Measurements from ENCODE around the gene RNF224. TPM values are rescaled to one million over a fixed set of nuclear protein-coding genes. Genes with fewer than 3 reads are reported as not detected.

RNF224 gene
- total RNA-seq, 1 experiment from 2014 or later, result 0.37 TPM

- H3K9ac ChIP-seq (ENCODE audit: low read length), result no peak overlapping the region
- no peaks in the 10 kb centered on the region for H3K9me2 ChIP-seq (replicated peaks; ENCODE audit: insufficient read depth, low read length)
- H3K79me2 ChIP-seq (ENCODE audit: low read length), result no peaks in the 10 kb centered on the region
- H3K4me3 ChIP-seq (ENCODE audit: low read length), result no peak overlapping the region
- no peak for DNase-seq
- peaks cover 25% of the 10 kb centered on the region for H3K4me1 ChIP-seq (ENCODE audit: low read length)
- no peaks in the 10 kb centered on the region for H3K9me3 ChIP-seq (ENCODE audit: low read length)
- H3K27me3 ChIP-seq (ENCODE audit: low read length), result no peaks in the 10 kb centered on the region
- H2AFZ ChIP-seq (ENCODE audit: low read length), result no peak overlapping the region
- no peak overlapping the region for H3K27ac ChIP-seq (ENCODE audit: low read length)
- H4K20me1 ChIP-seq (ENCODE audit: insufficient read depth, low read depth, low read length), result peaks cover 20% of the 10 kb centered on the region; the same call in 1 of the 2 replicates
- H3K4me2 ChIP-seq (ENCODE audit: low read depth, low read length, poor library complexity, severe bottlenecking), result no peak overlapping the region
- H3K36me3 ChIP-seq (ENCODE audit: insufficient read depth, low read length), result no peaks in the 10 kb centered on the region
These were observed 4.2 kb downstream of the RNF224 start for GRCh38 chr9:137231372-137232039.

- Histone ChIP-seq H3K36me3 (ENCODE audit: insufficient read depth, low read length) (no peaks in the 10 kb centered on the region), H3K4me3 (ENCODE audit: low read length) (no peak overlapping the region), H3K27ac (ENCODE audit: low read length) (no peak overlapping the region), H2AFZ (ENCODE audit: low read length) (no peak overlapping the region), H4K20me1 (ENCODE audit: insufficient read depth, low read depth, low read length) (peaks cover 20% of the 10 kb centered on the region; the same call in 1 of the 2 replicates), H3K4me2 (ENCODE audit: low read depth, low read length, poor library complexity, severe bottlenecking) (no peak overlapping the region), H3K9me2 (replicated peaks; ENCODE audit: insufficient read depth, low read length) (no peaks in the 10 kb centered on the region), H3K9ac (ENCODE audit: low read length) (no peak overlapping the region), H3K9me3 (ENCODE audit: low read length) (no peaks in the 10 kb centered on the region), H3K4me1 (ENCODE audit: low read length) (peaks cover 31% of the 10 kb centered on the region), H3K27me3 (ENCODE audit: low read length) (no peaks in the 10 kb centered on the region), H3K79me2 (ENCODE audit: low read length) (no peaks in the 10 kb centered on the region)
- no peak for DNase-seq
These were observed 4.8 kb downstream of the RNF224 start for GRCh38 chr9:137232101-137232500.

GRCh38 chr9:137232510-137232909 is 5.2 kb downstream of the RNF224 start:
- DNase-seq, result no peak
- H3K79me2 ChIP-seq (ENCODE audit: low read length), result no peaks in the 10 kb centered on the region
- no peaks in the 10 kb centered on the region for H3K9me2 ChIP-seq (replicated peaks; ENCODE audit: insufficient read depth, low read length)
- no peaks in the 10 kb centered on the region for H3K36me3 ChIP-seq (ENCODE audit: insufficient read depth, low read length)
- H3K4me3 ChIP-seq (ENCODE audit: low read length), result no peak overlapping the region
- no peaks in the 10 kb centered on the region for H3K27me3 ChIP-seq (ENCODE audit: low read length)
- no peaks in the 10 kb centered on the region for H3K9me3 ChIP-seq (ENCODE audit: low read length)
- no peak overlapping the region for H3K4me2 ChIP-seq (ENCODE audit: low read depth, low read length, poor library complexity, severe bottlenecking)
- no peak overlapping the region for H3K27ac ChIP-seq (ENCODE audit: low read length)
- peaks cover 22% of the 10 kb centered on the region; the same call in 1 of the 2 replicates for H4K20me1 ChIP-seq (ENCODE audit: insufficient read depth, low read depth, low read length)
- H3K9ac ChIP-seq (ENCODE audit: low read length), result no peak overlapping the region
- H3K4me1 ChIP-seq (ENCODE audit: low read length), result peaks cover 35% of the 10 kb centered on the region
- H2AFZ ChIP-seq (ENCODE audit: low read length), result no peak overlapping the region

GRCh38 chr9:137233143-137233980 is 6.1 kb downstream of the RNF224 start:
- peaks cover 43% of the 10 kb centered on the region for H3K4me1 ChIP-seq (ENCODE audit: low read length)
- H3K27ac ChIP-seq (ENCODE audit: low read length), result no peak overlapping the region
- no peaks in the 10 kb centered on the region for H3K27me3 ChIP-seq (ENCODE audit: low read length)
- no peak for DNase-seq
- peaks cover 30% of the 10 kb centered on the region; the same call in 1 of the 2 replicates for H4K20me1 ChIP-seq (ENCODE audit: insufficient read depth, low read depth, low read length)
- no peak overlapping the region for H3K4me3 ChIP-seq (ENCODE audit: low read length)
- no peaks in the 10 kb centered on the region for H3K79me2 ChIP-seq (ENCODE audit: low read length)
- no peak overlapping the region for H3K4me2 ChIP-seq (ENCODE audit: low read depth, low read length, poor library complexity, severe bottlenecking)
- no peaks in the 10 kb centered on the region for H3K36me3 ChIP-seq (ENCODE audit: insufficient read depth, low read length)
- H2AFZ ChIP-seq (ENCODE audit: low read length), result no peak overlapping the region
- H3K9me3 ChIP-seq (ENCODE audit: low read length), result no peaks in the 10 kb centered on the region
- no peaks in the 10 kb centered on the region for H3K9me2 ChIP-seq (replicated peaks; ENCODE audit: insufficient read depth, low read length)
- no peak overlapping the region for H3K9ac ChIP-seq (ENCODE audit: low read length)

GRCh38 chr9:137234055-137234697 is 6.9 kb downstream of the RNF224 start:
- DNase-seq, result no peak
- no peaks in the 10 kb centered on the region for H3K27me3 ChIP-seq (ENCODE audit: low read length)

GRCh38 chr9:137234758-137235423 is 7.6 kb downstream of the RNF224 start:
- H3K27me3 ChIP-seq (ENCODE audit: low read length), result no peaks in the 10 kb centered on the region
- H3K9me2 ChIP-seq (replicated peaks; ENCODE audit: insufficient read depth, low read length), result no peaks in the 10 kb centered on the region
- peak overlapping the region; percentile 45 for H3K4me3 ChIP-seq (ENCODE audit: low read length)
- no peak overlapping the region for H3K27ac ChIP-seq (ENCODE audit: low read length)
- H3K79me2 ChIP-seq (ENCODE audit: low read length), result no peaks in the 10 kb centered on the region
- no peak overlapping the region for H2AFZ ChIP-seq (ENCODE audit: low read length)
- no peaks in the 10 kb centered on the region for H3K9me3 ChIP-seq (ENCODE audit: low read length)
- H3K4me2 ChIP-seq (ENCODE audit: low read depth, low read length, poor library complexity, severe bottlenecking), result peak overlapping the region; percentile 70
- peaks cover 49% of the 10 kb centered on the region for H3K4me1 ChIP-seq (ENCODE audit: low read length)
- peak; percentile 85 for DNase-seq
- H3K36me3 ChIP-seq (ENCODE audit: insufficient read depth, low read length), result no peaks in the 10 kb centered on the region
- H3K9ac ChIP-seq (ENCODE audit: low read length), result peak overlapping the region; percentile 43
- peaks cover 35% of the 10 kb centered on the region; the same call in 1 of the 2 replicates for H4K20me1 ChIP-seq (ENCODE audit: insufficient read depth, low read depth, low read length)

More at GRCh38 chr9:137234055-137234697, 6.9 kb downstream of the RNF224 start:
- Histone ChIP-seq H3K4me3 (ENCODE audit: low read length) (peak overlapping the region; percentile 45; the same call in 1 of the 2 replicates), H3K4me1 (ENCODE audit: low read length) (peaks cover 45% of the 10 kb centered on the region), H3K9me2 (replicated peaks; ENCODE audit: insufficient read depth, low read length) (no peaks in the 10 kb centered on the region), H3K9ac (ENCODE audit: low read length) (peak overlapping the region; percentile 43), H2AFZ (ENCODE audit: low read length) (no peak overlapping the region), H4K20me1 (ENCODE audit: insufficient read depth, low read depth, low read length) (peaks cover 35% of the 10 kb centered on the region; the same call in 1 of the 2 replicates), H3K27ac (ENCODE audit: low read length) (no peak overlapping the region), H3K36me3 (ENCODE audit: insufficient read depth, low read length) (no peaks in the 10 kb centered on the region), H3K79me2 (ENCODE audit: low read length) (no peaks in the 10 kb centered on the region), H3K9me3 (ENCODE audit: low read length) (no peaks in the 10 kb centered on the region), H3K4me2 (ENCODE audit: low read depth, low read length, poor library complexity, severe bottlenecking) (peak overlapping the region; percentile 70)

- Histone ChIP-seq H3K9me3 (ENCODE audit: low read length) (no peaks in the 10 kb centered on the region), H3K4me3 (ENCODE audit: low read length) (peak overlapping the region; percentile 45; the same call in 1 of the 2 replicates), H3K4me1 (ENCODE audit: low read length) (peaks cover 54% of the 10 kb centered on the region), H3K79me2 (ENCODE audit: low read length) (no peaks in the 10 kb centered on the region), H4K20me1 (ENCODE audit: insufficient read depth, low read depth, low read length) (peaks cover 35% of the 10 kb centered on the region; the same call in 1 of the 2 replicates), H3K27me3 (ENCODE audit: low read length) (no peaks in the 10 kb centered on the region), H3K27ac (ENCODE audit: low read length) (no peak overlapping the region), H3K9ac (ENCODE audit: low read length) (peak overlapping the region; percentile 43), H3K4me2 (ENCODE audit: low read depth, low read length, poor library complexity, severe bottlenecking) (peak overlapping the region; percentile 70), H3K36me3 (ENCODE audit: insufficient read depth, low read length) (no peaks in the 10 kb centered on the region), H3K9me2 (replicated peaks; ENCODE audit: insufficient read depth, low read length) (no peaks in the 10 kb centered on the region), H2AFZ (ENCODE audit: low read length) (no peak overlapping the region)
- no peak for DNase-seq
These were observed 8.3 kb downstream of the RNF224 start for GRCh38 chr9:137235424-137236237.

All from Karpas-422 (cell line).